Osteocyte (in vitro differentiated cells): ENCODE results near the gene RALGAPB. TPM values are rescaled to one million over a fixed set of nuclear protein-coding genes. Genes with fewer than 3 reads are reported as not detected.

Source experiments
- DNase-seq: peaks from one replicate; pipeline ENCODE4 v3.0.0; 2021; ENCODE audit warnings: mixed read lengths; ENCODE audit not compliant: unreplicated experiment; ENCODE audit errors: extremely low spot score
- H3K27ac Mint-ChIP-seq: one replicate; pipeline ENCODE4 v1.8.0; 2021; ENCODE audit warnings: mild to moderate bottlenecking, mixed read lengths; ENCODE audit not compliant: unreplicated experiment
- H3K27me3 Mint-ChIP-seq: one replicate; pipeline ENCODE4 v1.8.0; 2021; ENCODE audit warnings: mixed read lengths; ENCODE audit not compliant: unreplicated experiment
- H3K36me3 Mint-ChIP-seq: one replicate; pipeline ENCODE4 v1.8.0; 2021; ENCODE audit warnings: mixed read lengths; ENCODE audit not compliant: unreplicated experiment
- H3K4me1 Mint-ChIP-seq: one replicate; pipeline ENCODE4 v1.8.0; 2021; ENCODE audit warnings: mixed read lengths; ENCODE audit not compliant: unreplicated experiment
- H3K4me3 Mint-ChIP-seq: one replicate; pipeline ENCODE4 v1.8.0; 2021; ENCODE audit warnings: mild to moderate bottlenecking, moderate library complexity, mixed read lengths; ENCODE audit not compliant: unreplicated experiment
- H3K9me3 Mint-ChIP-seq: one replicate; pipeline ENCODE4 v1.8.0; 2021; ENCODE audit warnings: mixed read lengths; ENCODE audit not compliant: unreplicated experiment
- CTCF ChIP-seq: fragments of 200-600 bp; sonication (generic); IDR thresholded peaks from 2 replicates; pipeline ENCODE4 v1.5.0; 2021; ENCODE audit warnings: antibody characterized with exemption, mild to moderate bottlenecking, moderate library complexity
- total RNA-seq: library from RNA; stranded (reverse); gene quantifications from 2 replicates; pipeline ENCODE4 v1.2.1, GENCODE V29; 2021

The RALGAPB gene
- total RNA-seq, 1 donor from 2014 or later, result 36.8 TPM

- no peak for DNase-seq
- no peaks in the 10 kb centered on the region for H3K9me3 Mint-ChIP-seq
- no peak overlapping the region for H3K4me3 Mint-ChIP-seq
- H3K4me1 Mint-ChIP-seq, result no peaks in the 10 kb centered on the region
- TF ChIP-seq CTCF, result no peak
- no peaks in the 10 kb centered on the region for H3K36me3 Mint-ChIP-seq
- H3K27ac Mint-ChIP-seq, result no peak overlapping the region
- H3K27me3 Mint-ChIP-seq, result peaks cover 60% of the 10 kb centered on the region
Observed at GRCh38 chr20:38616457-38616856, 143.8 kb downstream of the RALGAPB start.

DNA sequence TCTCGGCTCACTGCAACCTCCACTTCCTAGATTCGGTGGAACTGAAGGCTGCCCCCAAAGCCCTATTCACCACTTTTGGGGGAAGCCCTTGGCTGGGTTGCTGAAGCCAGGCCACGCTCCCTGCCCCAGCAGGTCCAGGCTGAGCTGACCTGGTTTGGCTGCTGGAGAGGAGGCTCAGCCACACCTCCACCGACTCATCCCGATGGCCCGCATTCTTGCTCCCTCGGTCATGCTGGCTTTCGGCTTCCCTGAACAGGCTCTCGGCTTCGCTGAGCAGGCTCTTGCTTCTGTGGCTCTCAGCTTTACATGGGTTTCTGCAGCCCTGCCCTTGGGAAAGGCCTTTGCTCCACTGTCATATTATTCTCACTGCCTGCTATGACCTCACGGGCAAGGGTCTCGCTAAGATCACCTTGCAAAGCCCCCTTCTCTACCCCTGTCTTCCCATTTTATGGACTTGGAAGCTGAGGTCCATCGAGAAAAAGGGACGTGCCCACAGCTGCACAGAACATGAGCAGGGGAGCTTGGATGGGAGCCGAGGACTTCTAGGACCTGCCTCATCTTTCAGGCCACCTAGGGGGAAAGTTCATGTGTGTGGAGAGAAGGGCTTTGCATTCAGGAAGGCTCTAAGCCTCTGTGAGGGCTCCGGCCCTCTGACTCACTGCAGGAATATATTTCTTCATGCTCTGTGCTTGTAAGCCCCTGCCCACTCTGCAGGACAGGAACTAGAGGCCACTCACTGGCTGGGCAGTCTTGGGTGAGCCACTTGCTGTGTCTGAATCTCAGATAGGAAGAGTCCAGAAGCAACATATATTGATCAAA is 144.6 kb downstream of the RALGAPB start:
- Mint-ChIP-seq H3K27me3 (peaks cover 64% of the 10 kb centered on the region), H3K4me1 (no peaks in the 10 kb centered on the region), H3K4me3 (no peak overlapping the region), H3K27ac (no peak overlapping the region), H3K9me3 (no peaks in the 10 kb centered on the region), H3K36me3 (no peaks in the 10 kb centered on the region)
- DNase-seq, result no peak
- TF ChIP-seq CTCF, result no peak

- no peak for DNase-seq
- Mint-ChIP-seq H3K27me3 (peaks cover 59% of the 10 kb centered on the region), H3K9me3 (no peaks in the 10 kb centered on the region), H3K27ac (no peak overlapping the region), H3K4me3 (no peak overlapping the region), H3K4me1 (no peaks in the 10 kb centered on the region), H3K36me3 (no peaks in the 10 kb centered on the region)
- no peak for TF ChIP-seq CTCF
Observed at GRCh38 chr20:38617830-38618196, 145.2 kb downstream of the RALGAPB start.

- H3K4me1 Mint-ChIP-seq, result no peaks in the 10 kb centered on the region
- DNase-seq, result no peak
- H3K27ac Mint-ChIP-seq, result no peak overlapping the region
- peaks cover 51% of the 10 kb centered on the region for H3K27me3 Mint-ChIP-seq
- H3K36me3 Mint-ChIP-seq, result no peaks in the 10 kb centered on the region
- H3K4me3 Mint-ChIP-seq, result no peak overlapping the region
- TF ChIP-seq CTCF, result no peak
- H3K9me3 Mint-ChIP-seq, result no peaks in the 10 kb centered on the region
Observed at GRCh38 chr20:38620441-38620840, 147.8 kb downstream of the RALGAPB start.

DNA sequence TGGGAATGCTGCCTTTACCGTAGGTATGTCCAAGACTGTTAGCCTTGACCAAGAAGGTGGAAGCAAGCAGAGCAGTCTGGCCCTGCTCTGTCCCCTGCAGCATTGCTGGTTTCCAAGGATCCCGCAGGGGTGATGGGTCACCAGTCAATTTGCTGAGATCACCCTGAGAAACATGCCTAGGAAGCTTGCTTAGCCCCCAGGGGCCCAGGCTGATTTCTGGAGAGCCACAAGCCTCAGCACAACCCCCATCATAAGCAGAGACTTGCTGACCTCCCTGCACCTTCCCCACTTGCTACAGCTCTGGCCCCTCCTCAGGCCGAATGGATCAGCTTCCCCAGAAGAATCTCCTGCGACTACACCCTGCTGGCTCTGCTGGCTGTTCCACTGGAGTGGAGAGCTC is 150.4 kb downstream of the RALGAPB start:
- Mint-ChIP-seq H3K36me3 (no peaks in the 10 kb centered on the region), H3K4me3 (no peak overlapping the region), H3K27me3 (peaks cover 36% of the 10 kb centered on the region), H3K4me1 (no peaks in the 10 kb centered on the region), H3K9me3 (no peaks in the 10 kb centered on the region), H3K27ac (no peak overlapping the region)
- TF ChIP-seq CTCF, result no peak
- DNase-seq, result no peak
